K562 (cell line): Measurements from ENCODE around the gene KIF12. TPM values are rescaled to one million over a fixed set of nuclear protein-coding genes. Genes with fewer than 3 reads are reported as not detected.
A peak's percentile ranks its signal among the peaks of the same experiment; 100 is the strongest.

Source experiments
- RAD21 ChIP-seq, 2 experiments: fragments of 250-450 bp in 1 of 2; fragments of 450-650 bp in 1 of 2; sonication (Bioruptor Pico) in 1 of 2; formaldehyde crosslinking in 1 of 2; IDR thresholded peaks in 1 of 2; conservative IDR thresholded peaks in 1 of 2; 2 replicates each; pipeline versions ENCODE4 v1.4.0 to v1.8.0; 2020 to 2022; ENCODE audit warnings: mild to moderate bottlenecking in 2 of 2, moderate library complexity in 1 of 2
- SMAD2 ChIP-seq: fragments of 150-350 bp; IDR thresholded peaks from 2 replicates; pipeline ENCODE4 v1.6.1; 2014; ENCODE audit warnings: low read depth, mild to moderate bottlenecking, low read length
- SMC3 ChIP-seq: conservative IDR thresholded peaks from 2 replicates; pipeline ENCODE4 v1.6.1; 2011; ENCODE audit warnings: low read depth, low read length, improper control_type of control experiment; ENCODE audit not compliant: insufficient read depth
- STAG1 ChIP-seq: sonication (generic); formaldehyde crosslinking; IDR thresholded peaks from 2 replicates; pipeline ENCODE4 v1.5.0; 2020; ENCODE audit warnings: missing genetic modification reagents, borderline replicate concordance
- STAT5A ChIP-seq: IDR thresholded peaks from 2 replicates; pipeline ENCODE4 v1.6.1; 2012; ENCODE audit warnings: low read length, inconsistent platforms, borderline replicate concordance
- XRCC5 ChIP-seq: fragments of 200-400 bp; formaldehyde crosslinking; IDR thresholded peaks from 2 replicates; pipeline ENCODE4 v1.6.1; 2017; ENCODE audit warnings: low read depth, mild to moderate bottlenecking, low read length
- polyA plus RNA-seq, 8 experiments: library from polyadenylated mRNA; depleted of rRNA in 4 of 8; stranded (reverse) in 5 of 8; unstranded in 3 of 8; fragments of >200 nt; fragmentation: Nextera tagmentation in 2 of 8; fragmentation: Illumina TruSeq in 1 of 8; extraction: Ambion mirVana in 2 of 8; extraction: Trizol in 1 of 8; gene quantifications; 2 replicates each; pipeline versions ENCODE4 v1.2.1 to v1.2.3, GENCODE V29; 2011 to 2014; ENCODE audit warnings: inconsistent platforms in 1 of 8, missing spikeins in 1 of 8
- total RNA-seq, 7 experiments: library from RNA; depleted of rRNA in 6 of 7; stranded (reverse); fragments of >200 nt in 6 of 7; fragmentation: Illumina TruSeq in 2 of 7; extraction: Trizol in 2 of 7; gene quantifications; 2 replicates each; pipeline versions ENCODE4 v1.2.1 to v1.2.3, GENCODE V29; 2011 to 2021; ENCODE audit warnings: low replicate concordance in 1 of 7
- TF ChIP-seq, protein P1 (sequence below), 2 experiments: fragments of 450-650 bp; formaldehyde crosslinking in 1 of 2; IDR thresholded peaks; 2 replicates each; pipeline versions ENCODE4 v1.4.0 to v1.6.1; 2014 to 2020; ENCODE audit warnings: mild to moderate bottlenecking in 2 of 2, borderline replicate concordance in 1 of 2, low read depth in 1 of 2
- TF ChIP-seq, protein P2 (sequence below): fragments of 200-800 bp; sonication (Bioruptor generic); IDR thresholded peaks from 2 replicates; pipeline ENCODE4 v1.6.1; 2016; ENCODE audit warnings: missing genetic modification characterization, missing compliant biosample characterization
- TF ChIP-seq, protein P3 (sequence below): fragments of 450-650 bp; formaldehyde crosslinking; IDR thresholded peaks from 2 replicates; pipeline ENCODE4 v1.4.0; 2020; ENCODE audit warnings: mild to moderate bottlenecking, moderate library complexity

KIF12 gene
- total and polyA plus RNA-seq, 9 of the 15 experiments (the other 6 are each of a cell fraction or from before 2014, with no cell fraction given) = not detected

DNA sequence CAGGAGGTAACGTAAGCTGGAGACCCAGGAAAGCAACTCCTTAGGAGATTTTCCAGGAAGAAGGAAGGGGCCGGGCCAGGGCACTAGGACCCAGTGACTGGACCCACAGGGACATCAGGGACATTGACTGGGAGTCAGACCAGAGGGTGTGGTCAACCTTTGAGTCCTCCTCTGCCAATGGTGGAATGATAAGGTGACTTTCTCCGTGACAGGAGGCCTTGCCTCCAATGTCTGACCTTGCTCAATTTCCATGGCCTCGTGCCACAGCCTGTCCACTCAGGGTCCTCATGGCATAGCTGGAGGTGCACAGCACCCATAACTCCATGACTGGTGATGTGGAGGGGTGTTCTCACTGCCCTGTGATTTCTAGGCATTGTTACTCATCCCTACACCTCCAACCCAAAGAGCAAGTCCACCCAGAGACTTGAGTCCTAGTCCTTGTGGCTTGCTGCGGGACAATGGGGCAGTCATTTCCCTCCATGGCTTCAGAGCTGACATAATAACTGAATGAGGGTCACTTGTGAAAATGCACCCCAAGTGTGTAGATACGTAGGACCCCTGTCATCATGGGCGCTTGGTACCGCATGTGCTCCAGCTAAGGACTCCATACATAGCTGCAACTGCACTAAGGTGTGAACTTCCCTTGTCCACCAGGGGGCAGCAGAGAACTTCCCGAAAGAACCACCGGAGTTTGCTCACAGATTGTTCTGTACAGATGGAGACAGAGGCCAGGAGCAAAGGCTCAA, 16.9 kb downstream of the KIF12 start (continued):
- TF ChIP-seq, protein P1, sequence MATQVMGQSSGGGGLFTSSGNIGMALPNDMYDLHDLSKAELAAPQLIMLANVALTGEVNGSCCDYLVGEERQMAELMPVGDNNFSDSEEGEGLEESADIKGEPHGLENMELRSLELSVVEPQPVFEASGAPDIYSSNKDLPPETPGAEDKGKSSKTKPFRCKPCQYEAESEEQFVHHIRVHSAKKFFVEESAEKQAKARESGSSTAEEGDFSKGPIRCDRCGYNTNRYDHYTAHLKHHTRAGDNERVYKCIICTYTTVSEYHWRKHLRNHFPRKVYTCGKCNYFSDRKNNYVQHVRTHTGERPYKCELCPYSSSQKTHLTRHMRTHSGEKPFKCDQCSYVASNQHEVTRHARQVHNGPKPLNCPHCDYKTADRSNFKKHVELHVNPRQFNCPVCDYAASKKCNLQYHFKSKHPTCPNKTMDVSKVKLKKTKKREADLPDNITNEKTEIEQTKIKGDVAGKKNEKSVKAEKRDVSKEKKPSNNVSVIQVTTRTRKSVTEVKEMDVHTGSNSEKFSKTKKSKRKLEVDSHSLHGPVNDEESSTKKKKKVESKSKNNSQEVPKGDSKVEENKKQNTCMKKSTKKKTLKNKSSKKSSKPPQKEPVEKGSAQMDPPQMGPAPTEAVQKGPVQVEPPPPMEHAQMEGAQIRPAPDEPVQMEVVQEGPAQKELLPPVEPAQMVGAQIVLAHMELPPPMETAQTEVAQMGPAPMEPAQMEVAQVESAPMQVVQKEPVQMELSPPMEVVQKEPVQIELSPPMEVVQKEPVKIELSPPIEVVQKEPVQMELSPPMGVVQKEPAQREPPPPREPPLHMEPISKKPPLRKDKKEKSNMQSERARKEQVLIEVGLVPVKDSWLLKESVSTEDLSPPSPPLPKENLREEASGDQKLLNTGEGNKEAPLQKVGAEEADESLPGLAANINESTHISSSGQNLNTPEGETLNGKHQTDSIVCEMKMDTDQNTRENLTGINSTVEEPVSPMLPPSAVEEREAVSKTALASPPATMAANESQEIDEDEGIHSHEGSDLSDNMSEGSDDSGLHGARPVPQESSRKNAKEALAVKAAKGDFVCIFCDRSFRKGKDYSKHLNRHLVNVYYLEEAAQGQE (IDR thresholded peaks at IDR 0.05; ENCODE audit: borderline replicate concordance) = peak; percentile 55; the same call in 1 of the 2 replicates
- TF ChIP-seq, protein P1 (CRISPR knock-in tag; IDR thresholded peaks at IDR 0.05; ENCODE audit: low read depth) = no peak
- TF ChIP-seq, protein P2, sequence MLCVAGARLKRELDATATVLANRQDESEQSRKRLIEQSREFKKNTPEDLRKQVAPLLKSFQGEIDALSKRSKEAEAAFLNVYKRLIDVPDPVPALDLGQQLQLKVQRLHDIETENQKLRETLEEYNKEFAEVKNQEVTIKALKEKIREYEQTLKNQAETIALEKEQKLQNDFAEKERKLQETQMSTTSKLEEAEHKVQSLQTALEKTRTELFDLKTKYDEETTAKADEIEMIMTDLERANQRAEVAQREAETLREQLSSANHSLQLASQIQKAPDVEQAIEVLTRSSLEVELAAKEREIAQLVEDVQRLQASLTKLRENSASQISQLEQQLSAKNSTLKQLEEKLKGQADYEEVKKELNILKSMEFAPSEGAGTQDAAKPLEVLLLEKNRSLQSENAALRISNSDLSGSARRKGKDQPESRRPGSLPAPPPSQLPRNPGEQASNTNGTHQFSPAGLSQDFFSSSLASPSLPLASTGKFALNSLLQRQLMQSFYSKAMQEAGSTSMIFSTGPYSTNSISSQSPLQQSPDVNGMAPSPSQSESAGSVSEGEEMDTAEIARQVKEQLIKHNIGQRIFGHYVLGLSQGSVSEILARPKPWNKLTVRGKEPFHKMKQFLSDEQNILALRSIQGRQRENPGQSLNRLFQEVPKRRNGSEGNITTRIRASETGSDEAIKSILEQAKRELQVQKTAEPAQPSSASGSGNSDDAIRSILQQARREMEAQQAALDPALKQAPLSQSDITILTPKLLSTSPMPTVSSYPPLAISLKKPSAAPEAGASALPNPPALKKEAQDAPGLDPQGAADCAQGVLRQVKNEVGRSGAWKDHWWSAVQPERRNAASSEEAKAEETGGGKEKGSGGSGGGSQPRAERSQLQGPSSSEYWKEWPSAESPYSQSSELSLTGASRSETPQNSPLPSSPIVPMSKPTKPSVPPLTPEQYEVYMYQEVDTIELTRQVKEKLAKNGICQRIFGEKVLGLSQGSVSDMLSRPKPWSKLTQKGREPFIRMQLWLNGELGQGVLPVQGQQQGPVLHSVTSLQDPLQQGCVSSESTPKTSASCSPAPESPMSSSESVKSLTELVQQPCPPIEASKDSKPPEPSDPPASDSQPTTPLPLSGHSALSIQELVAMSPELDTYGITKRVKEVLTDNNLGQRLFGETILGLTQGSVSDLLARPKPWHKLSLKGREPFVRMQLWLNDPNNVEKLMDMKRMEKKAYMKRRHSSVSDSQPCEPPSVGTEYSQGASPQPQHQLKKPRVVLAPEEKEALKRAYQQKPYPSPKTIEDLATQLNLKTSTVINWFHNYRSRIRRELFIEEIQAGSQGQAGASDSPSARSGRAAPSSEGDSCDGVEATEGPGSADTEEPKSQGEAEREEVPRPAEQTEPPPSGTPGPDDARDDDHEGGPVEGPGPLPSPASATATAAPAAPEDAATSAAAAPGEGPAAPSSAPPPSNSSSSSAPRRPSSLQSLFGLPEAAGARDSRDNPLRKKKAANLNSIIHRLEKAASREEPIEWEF (CRISPR knock-in tag) = no peak
- no peak for TF ChIP-seq SMAD2
- TF ChIP-seq XRCC5 = 0 out of 2 replicates have a peak, but pooled peaks have one; percentile 42
- TF ChIP-seq SMC3 = peak; percentile 82
- peak; percentile 56 to 86 for TF ChIP-seq RAD21 (CRISPR knock-in tag; conservative IDR thresholded peaks at IDR 0.05 in 1 of 2, IDR thresholded peaks at IDR 0.05 in 1 of 2)
- TF ChIP-seq STAT5A = no peak
- TF ChIP-seq, protein P3, sequence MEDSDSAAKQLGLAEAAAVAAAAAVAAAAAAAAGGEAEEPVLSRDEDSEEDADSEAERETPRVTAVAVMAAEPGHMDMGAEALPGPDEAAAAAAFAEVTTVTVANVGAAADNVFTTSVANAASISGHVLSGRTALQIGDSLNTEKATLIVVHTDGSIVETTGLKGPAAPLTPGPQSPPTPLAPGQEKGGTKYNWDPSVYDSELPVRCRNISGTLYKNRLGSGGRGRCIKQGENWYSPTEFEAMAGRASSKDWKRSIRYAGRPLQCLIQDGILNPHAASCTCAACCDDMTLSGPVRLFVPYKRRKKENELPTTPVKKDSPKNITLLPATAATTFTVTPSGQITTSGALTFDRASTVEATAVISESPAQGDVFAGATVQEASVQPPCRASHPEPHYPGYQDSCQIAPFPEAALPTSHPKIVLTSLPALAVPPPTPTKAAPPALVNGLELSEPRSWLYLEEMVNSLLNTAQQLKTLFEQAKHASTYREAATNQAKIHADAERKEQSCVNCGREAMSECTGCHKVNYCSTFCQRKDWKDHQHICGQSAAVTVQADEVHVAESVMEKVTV = peak; percentile 49; the same call in 1 of the 2 replicates
- TF ChIP-seq STAG1 = peak; percentile 15; the same call in 1 of the 2 replicates
